Muscle of arm (tissue), 14 donors: ENCODE data around the gene DPYSL3. TPM values are rescaled to one million over a fixed set of nuclear protein-coding genes. Genes with fewer than 3 reads are reported as not detected.
"Not testable (repeated sequence)": the region's sequence is repeated elsewhere in the genome, so short reads cannot be mapped to it uniquely, and the experiment has no call there.

Experiments
- DNase-seq: peaks from one replicate; pipeline ENCODE4 v3.0.0-alpha.2; 2013
- long read RNA-seq, 11 donors: transcript quantifications; one replicate each; lab custom pipeline, GENCODE V29; 2026
- polyA plus RNA-seq, 12 donors: library from polyadenylated mRNA; unstranded; fragments of 120-200 nt; gene quantifications; one replicate each; pipeline ENCODE4 v1.2.1, GENCODE V29; 2013; ENCODE audit not compliant: insufficient read length in 12 of 12

DPYSL3 gene
- 100 to 1,000 TPM in 9 of 12 donors, 10 to 100 TPM in 2, not detected in 1; 96.8 to 167 (median 117) TPM for polyA plus RNA-seq
- long read RNA-seq, donor 1, full-length matches to known transcripts, result 15 of 197 reads
- long read RNA-seq, donor 1, partial matches to known transcripts, result 182 of 197 reads
- long read RNA-seq, donor 1, other reads (novel, unspliced or antisense), result 0 of 197 reads
- long read RNA-seq, donor 2, full-length matches to known transcripts, result 13 of 13 reads
- long read RNA-seq, donor 2, partial matches to known transcripts, result 0 of 13 reads
- long read RNA-seq, donor 2, other reads (novel, unspliced or antisense), result 0 of 13 reads
- long read RNA-seq, donor 3, full-length matches to known transcripts, result 6 of 6 reads
- long read RNA-seq, donor 3, partial matches to known transcripts, result 0 of 6 reads
- long read RNA-seq, donor 3, other reads (novel, unspliced or antisense), result 0 of 6 reads
- long read RNA-seq, donor 4, full-length matches to known transcripts, result 6 of 6 reads
- long read RNA-seq, donor 4, partial matches to known transcripts, result 0 of 6 reads
- long read RNA-seq, donor 4, other reads (novel, unspliced or antisense), result 0 of 6 reads
- long read RNA-seq, donor 5, full-length matches to known transcripts, result 18 of 43 reads
- long read RNA-seq, donor 5, partial matches to known transcripts, result 25 of 43 reads
- long read RNA-seq, donor 5, other reads (novel, unspliced or antisense), result 0 of 43 reads
- long read RNA-seq, donor 6, full-length matches to known transcripts, result 6 of 36 reads
- long read RNA-seq, donor 6, partial matches to known transcripts, result 30 of 36 reads
- long read RNA-seq, donor 6, other reads (novel, unspliced or antisense), result 0 of 36 reads
- long read RNA-seq, donor 7, full-length matches to known transcripts, result 8 of 8 reads
- long read RNA-seq, donor 7, partial matches to known transcripts, result 0 of 8 reads
- long read RNA-seq, donor 7, other reads (novel, unspliced or antisense), result 0 of 8 reads
- long read RNA-seq, donor 8, full-length matches to known transcripts, result 13 of 13 reads
- long read RNA-seq, donor 8, partial matches to known transcripts, result 0 of 13 reads
- long read RNA-seq, donor 8, other reads (novel, unspliced or antisense), result 0 of 13 reads
- long read RNA-seq, donor 9, full-length matches to known transcripts, result 7 of 14 reads
- long read RNA-seq, donor 9, partial matches to known transcripts, result 7 of 14 reads
- long read RNA-seq, donor 9, other reads (novel, unspliced or antisense), result 0 of 14 reads
- long read RNA-seq, donor 10, full-length matches to known transcripts, result 18 of 24 reads
- long read RNA-seq, donor 10, partial matches to known transcripts, result 6 of 24 reads
- long read RNA-seq, donor 10, other reads (novel, unspliced or antisense), result 0 of 24 reads
- long read RNA-seq, donor 11, full-length matches to known transcripts, result 17 of 17 reads
- long read RNA-seq, donor 11, partial matches to known transcripts, result 0 of 17 reads
- long read RNA-seq, donor 11, other reads (novel, unspliced or antisense), result 0 of 17 reads

DNA sequence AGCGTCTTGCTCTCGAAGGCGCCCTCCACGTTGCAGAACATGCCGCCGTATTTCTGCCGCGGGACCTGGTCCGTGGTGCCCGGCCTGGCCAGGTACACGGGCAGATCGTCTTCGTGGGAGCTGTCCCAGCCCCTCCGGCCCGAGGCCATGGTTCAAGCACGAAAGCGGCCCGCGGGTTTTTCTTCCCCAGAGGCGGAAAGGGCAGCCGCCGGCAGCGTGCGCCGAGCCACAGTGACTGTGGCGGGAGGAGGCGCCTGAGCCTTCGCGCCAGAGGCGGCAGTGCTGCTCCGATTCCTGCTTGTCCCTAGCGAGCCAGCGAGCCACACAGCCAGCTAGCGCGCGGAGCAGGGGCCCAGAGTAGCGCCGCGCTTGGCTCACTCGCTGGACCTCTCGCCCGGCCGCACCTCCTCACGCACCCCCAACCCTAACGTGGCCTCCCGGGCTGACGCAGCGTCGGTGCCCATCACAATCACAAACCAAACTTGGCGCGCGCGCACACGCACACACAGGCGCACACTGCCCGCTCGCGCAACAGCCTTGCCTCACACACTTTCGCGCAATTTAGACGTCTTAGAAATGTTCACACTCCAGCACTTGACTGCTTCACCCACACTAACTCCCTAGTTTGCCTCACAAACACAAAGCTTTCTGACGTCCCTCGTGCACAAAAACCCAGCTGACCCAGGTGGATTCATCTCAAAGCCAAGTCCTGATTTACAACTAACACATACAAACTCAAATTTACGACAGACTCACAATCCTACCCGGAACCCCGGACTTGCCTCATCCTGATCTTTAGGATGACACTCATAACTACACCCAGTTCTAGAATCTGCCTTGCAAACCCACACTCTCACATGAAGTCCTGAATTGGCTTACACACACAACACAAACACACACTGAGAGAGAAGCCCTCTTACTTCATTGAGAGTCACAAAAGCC, at the start of gene DPYSL3:
Gene DPYSL3, minus strand, starts transcription at position 359 of the 942 bp plus-strand sequence. Its CDS starts 210 bp downstream, at position 149.
- peak; percentile 86 for DNase-seq

DNA sequence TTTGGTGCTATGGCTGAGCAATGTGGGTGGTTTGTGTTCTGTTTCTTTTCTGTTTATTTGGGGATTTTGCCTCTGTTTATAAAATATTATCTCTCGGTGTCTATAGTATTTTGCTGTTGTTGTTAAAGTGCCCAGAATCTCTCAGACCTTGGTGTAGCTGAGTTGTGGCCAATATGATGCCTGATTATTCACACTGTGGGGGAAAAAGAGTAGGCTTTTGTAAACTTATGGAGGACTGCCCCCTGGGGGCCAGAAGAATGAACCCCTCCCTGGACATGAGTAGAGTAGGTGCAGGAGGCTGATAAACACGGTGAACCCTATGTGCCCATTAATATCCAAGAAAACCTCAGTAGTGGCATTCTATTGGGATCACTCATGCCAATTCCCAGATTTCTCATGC, 49.0 kb upstream of the DPYSL3 start:
- no peak for DNase-seq

DNA sequence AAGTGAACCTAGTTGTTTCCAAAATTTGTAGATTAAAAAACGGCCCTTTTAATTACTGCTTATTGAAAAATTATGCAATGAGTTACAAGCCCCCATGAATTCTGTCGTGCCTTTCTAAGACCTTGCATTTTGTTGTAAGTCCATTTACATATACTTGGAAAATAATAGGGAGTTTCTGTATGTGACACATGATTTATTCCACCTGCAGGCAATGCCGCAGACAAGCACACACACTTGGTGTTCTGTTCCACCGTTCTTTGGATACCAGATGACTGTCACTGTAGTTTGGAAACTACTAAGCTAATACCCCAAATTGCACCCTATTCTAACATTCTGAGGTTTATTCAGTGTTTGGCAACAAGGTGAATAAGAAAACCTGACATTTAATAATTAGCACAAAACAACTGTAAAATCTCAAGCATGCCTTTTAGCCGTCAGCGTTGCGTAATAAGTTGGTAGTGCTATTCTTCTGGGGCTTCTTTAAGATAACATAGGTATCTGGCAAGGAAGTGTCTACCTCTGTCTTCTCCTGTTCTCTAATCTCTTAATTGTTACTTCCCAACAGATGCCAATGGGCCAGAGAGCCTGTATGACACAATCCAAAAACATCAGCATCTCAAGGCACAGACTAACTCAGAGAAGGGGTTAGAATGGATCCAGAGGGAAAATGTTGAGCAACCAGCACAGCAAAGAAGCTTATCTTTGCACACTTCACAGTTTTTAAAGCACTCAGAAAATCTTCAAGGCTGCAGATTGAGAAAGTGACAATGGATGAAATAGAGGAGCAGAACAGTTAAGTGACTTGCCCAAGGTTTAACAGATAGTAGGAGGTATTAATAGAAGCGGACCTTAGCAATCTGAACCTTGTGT, 48.2 kb upstream of the DPYSL3 start:
- no peak for DNase-seq

DNA sequence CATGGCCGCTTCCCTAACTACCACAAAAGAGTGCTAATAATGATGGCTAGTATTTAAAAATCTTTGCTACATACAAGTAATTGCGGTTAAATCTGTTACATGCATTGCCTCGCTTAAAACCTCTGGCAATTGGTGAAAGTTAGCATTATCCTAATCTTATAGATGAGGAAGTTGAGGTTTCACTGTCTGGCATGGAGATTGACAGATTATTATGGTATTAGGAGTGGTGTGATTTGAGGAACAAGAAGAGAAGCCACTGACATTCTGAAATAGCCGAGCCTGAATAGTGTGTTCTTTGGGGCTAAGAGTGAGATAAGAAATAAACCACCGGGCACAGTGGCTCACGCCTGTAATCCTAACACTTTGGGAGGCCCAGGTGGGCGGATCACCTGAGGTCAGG, 45.3 kb upstream of the DPYSL3 start:
- DNase-seq, result no peak

DNA sequence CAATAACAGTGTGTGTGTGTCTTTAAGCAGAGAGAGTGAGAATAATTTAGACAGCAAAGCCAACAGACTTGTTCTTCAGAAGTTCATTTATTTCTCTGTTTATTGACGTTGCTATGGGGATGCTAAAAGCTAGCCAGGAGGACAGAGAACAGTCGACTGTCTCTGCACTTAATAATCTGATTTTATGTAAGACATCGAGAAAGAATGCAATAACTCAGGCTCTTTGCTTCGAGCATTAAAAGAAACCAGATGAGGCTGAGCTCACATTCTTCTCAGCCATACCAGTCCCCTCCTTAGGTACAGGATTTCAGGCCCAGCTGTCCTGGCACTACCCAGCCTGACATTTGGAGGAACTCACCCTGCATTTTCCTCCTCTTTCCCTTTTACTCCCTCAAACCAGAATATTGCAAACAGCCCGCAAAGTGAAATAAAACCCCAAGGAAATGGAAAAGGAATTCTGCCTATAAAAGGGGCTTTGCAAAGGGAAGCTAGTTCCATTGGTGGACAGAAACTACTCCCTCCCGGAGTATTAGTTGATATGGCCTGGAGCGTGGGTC, 44.5 kb upstream of the DPYSL3 start:
- DNase-seq, result peak; percentile 94

DNA sequence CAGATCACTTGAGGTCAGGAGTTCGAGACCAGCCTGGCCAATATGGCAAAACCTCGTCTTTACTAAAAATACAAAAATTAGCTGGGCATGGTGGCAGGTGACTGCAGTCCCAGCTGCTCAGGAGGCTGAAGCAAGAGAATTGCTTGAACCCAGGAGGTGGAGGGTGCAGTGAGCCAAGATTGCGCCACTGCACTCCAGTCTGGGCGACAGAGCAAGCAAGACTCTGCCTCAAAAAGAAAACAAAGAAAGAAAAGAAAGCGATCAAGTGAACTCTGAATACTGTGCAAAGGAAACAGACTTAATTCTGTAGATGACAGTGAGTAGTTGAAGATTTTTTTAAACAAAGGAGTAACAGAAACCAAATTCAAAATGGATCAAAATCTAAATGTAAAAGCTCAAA, 43.9 kb upstream of the DPYSL3 start:
- not testable (repeated sequence) for DNase-seq

DNA sequence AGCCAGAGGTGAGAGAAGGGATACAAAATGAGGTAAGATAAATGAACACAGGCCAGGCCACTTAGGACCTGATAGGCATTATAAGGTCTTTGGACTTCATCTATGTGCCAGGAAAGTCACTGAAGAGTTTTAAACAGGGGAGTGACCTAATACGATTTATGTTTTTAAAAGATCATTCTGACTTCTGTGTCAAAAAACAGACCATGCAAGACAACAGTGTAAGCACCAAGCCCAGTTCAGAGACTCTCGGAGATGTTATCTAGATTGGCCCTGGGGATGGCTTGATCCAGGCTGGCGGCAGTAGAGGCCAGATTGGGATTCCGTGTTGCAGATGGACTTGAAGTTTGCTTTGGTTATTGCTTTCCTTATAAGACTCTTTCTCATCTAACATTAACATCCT, 43.0 kb upstream of the DPYSL3 start:
- no peak for DNase-seq

DNA sequence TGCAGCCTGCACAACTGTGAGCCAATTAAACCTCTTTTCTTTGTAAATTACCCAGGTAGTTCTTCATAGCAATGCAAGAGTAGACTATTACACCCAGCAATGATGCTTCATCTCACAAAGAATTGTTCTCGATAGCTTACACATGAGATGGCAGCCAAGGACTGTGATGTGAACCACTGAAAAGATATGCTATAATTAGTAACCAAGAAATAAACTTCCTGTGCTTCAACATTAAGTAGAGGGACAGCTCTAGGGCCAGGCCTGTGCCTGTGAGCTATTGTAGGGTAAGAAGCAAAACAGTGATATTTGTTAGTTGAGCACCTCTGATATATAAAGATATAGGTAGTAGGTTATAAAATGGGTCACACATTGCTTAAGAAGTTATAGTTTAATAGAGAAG, 41.8 kb upstream of the DPYSL3 start:
- DNase-seq, result no peak

DNA sequence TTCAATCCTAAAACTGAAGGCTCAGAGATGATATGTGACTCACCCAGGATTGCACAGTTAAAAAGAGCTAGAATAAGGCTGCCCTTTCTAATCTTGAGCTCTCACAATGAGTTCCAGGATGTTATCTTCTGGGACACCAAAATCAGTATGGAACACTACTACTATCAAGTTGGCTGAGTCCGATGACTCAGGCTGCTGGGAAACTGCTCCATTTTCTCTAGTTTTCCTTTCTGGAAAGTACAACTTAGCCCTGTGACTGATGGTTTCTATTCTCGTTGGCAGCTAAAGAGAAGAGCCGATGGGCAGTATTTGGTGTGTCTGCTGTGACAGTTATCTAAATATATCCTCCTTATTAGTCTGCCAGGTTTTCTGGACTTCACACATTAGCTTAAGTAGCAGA, 37.9 kb upstream of the DPYSL3 start:
- DNase-seq, result no peak

DNA sequence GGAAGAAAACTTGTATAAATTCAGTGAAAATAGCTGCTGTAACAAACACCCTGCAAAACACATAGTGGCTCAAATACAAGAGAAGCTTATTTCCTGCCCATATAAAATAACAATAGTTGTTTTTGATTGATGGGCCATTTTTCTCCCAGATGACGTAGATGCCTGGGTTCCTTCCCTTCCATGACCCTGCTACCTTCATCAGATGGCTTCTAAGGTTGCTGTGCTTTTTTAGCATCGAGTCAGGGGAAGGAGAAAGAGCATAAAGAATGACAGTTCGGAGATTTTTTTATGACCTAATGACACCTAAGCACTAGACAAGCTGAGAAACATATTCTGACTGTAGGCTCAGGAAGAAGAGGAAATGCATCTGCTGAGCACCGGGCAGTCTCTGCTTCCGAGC, 34.7 kb upstream of the DPYSL3 start:
- no peak for DNase-seq

DNA sequence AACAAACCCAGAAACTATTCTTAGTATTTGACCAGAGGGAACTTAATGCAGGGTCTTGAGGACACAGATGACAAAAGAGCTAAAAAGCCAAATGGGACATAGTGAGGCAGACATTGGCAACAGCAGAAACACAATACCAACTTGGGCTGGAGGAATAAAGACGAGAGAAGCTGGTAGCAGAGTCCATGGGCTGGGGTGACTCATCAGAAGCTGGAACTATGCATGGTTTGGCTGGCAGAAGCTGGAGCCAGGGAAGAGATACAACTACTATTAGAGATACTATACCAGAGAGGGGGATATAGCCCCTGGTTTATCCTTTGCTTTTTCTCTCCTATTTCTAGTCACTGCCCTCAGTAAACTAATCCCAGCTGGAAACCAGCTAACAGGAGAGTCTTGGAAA, 29.2 kb upstream of the DPYSL3 start:
- no peak for DNase-seq

DNA sequence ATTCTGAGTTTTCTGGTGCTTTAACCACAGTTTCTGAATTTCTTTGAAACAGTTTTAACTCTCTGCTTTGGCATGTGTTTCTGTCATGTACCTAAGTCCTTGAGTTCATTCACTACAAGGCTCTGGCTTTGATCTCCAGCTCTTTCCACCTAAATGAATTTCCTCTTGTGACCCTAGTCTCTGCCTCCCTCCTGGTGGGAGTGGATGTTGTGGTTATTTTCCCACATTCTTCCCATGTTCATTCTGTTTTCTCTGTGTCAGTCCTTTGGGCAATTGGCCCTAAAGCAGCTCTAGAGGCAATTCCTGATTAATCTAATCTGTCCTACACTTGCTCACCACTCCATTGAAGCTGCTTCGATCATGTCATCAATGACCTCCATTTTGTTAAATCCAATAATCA, 28.4 kb upstream of the DPYSL3 start:
- DNase-seq, result no peak

DNA sequence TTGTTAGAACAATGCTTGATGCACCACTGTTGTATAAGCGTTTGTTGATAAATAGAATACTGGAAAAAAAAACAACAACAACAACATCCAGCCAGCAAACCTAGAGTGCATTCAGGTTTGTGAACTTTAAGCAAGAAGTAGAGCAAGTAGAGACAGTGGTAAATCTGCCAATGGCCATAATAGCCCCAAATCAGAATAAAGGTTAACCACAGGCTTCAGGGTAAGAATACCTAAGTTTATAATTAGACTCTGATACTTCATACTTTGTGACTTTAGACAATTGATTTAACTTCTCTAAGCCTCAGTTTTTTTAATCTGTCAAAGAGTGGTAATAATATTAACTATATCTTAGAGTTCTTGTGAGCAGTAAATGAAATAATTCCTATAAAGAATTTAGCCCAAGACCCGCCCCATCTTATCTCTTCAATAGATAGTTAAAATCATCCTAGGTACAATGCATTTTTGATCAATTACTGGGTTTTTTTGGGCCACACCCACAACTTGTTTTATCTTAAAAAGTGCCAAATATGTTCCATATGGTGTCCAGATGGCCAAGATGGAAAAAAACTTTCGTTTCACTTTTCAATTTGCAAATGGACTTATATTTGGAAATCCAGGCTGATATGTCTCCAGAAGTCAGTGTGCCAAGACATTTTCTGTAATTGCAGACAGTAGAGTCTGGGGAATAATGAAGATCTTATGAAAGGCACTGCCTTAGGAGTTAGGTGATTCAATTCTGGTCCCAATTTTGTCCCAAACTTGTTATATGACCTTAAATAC, 24.5 kb upstream of the DPYSL3 start:
- DNase-seq, result peak; percentile 72

DNA sequence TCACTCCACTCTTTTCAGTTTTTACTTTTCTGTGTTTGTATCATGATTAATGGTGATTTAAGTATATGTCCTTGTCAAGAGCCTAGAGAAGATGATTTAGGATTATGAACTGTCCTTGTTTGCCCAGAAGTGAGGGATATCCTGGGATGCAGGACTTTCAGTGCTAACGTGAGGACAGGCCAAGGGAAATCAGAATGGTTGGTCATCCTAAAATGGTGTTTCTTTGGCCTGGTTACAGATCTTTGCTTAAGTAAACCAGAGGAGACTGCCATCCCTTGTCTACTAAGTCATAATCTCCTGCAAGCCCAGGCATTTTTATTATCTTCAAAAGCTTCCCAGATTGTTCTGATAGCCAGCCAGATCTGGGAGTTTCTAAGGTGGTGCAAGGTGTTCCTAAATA, 22.3 kb upstream of the DPYSL3 start:
- DNase-seq, result no peak

DNA sequence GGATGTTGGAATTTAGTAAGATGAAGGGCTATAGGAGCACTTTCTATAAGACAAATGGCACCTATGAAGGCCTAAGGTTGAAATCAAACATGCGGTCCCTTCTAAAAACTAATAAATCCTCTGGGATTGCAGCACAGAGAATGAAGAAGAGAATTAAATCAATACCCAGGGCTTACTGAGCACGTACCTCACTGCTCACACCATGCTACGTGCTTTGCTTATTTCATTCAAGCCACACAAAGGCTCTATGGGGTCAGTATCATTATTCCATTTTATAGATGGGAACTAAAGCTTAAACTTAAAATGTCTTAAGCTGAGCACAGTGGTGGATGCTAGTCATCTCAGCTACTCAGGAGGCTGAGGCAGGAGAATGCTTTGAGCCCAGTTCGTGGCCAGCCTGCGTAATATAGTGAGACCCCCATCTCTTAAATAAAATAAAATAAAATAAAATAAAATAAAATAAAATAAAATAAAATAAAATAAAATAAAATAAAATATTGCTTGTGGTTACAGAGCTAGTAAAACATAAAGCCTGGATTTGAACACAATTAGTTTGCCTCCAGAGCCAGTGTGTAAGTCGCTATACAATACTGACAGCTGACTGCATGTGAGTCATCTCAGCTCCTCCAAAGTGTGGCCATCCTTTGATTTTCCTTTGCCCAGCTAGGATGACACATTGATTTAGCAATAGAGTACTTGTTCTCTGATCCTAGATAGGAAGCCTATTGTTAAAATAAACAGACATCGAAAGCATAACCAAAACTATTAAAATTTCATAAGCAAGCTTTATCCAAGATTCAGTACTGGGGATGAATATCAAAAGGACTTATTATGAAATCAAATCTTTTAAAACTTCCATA, 20.9 kb upstream of the DPYSL3 start:
- no peak for DNase-seq

DNA sequence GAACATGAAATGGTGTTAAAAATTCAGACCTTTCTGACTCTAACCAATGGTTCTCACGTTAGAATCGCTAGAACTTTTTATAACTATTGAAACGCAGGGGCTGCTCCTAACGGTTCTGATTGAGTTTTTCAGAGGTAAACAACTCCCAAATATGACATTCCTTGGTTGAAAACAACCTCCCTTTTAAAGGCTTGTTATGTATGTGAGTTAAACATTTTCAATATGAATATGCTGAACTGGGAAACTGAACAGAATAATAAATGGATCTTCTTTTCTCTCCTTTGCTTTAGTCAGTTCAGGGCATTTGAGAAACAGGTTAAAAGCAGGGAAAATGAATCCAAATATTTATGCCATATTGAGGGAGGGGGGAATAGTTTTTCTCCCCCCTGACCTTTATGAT, 13.2 kb upstream of the DPYSL3 start:
- no peak for DNase-seq

DNA sequence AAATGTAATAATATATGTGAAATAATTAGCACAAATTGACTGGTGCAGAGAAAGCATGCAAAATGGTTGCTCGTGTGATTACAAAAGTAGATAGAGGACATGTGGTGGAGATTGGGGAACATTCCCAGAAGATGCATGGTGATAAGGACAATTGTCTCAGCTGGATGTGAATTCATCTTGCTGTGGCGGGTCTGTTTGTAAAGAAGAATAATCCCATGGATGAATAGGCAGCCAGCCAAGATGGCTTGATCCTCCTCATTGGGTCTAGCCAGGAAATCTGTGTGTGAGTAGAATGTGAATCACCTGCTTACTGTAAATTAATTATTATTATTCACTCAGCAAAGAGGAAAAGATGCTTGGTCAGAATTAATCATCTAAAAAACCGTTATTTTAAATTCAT, 12.6 kb upstream of the DPYSL3 start:
- no peak for DNase-seq
